GM23248 (cell line): ENCODE measurements around the gene SYNE2. TPM values are rescaled to one million over a fixed set of nuclear protein-coding genes. Genes with fewer than 3 reads are reported as not detected.

ENCODE experiments used
- DNase-seq: peaks from one replicate; pipeline ENCODE4 v3.0.0-alpha.2; 2015
- H2AFZ ChIP-seq: fragments of 200-600 bp; sonication (generic); 2 replicates; pipeline ENCODE4 v1.6.1; 2016; ENCODE audit warnings: antibody characterized with exemption
- H3F3A ChIP-seq: fragments of 200-600 bp; sonication (generic); 2 replicates; pipeline ENCODE4 v1.6.1; 2016; ENCODE audit warnings: mild to moderate bottlenecking, antibody characterized with exemption, mixed run types; ENCODE audit not compliant: insufficient read depth
- H3K27ac ChIP-seq: fragments of 200-600 bp; sonication (generic); 2 replicates; pipeline ENCODE4 v1.5.1; 2016; ENCODE audit warnings: mild to moderate bottlenecking
- H3K27me3 ChIP-seq: fragments of 200-600 bp; sonication (generic); replicated peaks from 2 replicates; pipeline ENCODE4 v1.6.1; 2016; ENCODE audit warnings: mild to moderate bottlenecking; ENCODE audit not compliant: insufficient read depth
- H3K36me3 ChIP-seq: fragments of 200-600 bp; sonication (generic); 2 replicates; pipeline ENCODE4 v1.6.1; 2016; ENCODE audit warnings: low read depth, mild to moderate bottlenecking
- H3K4me1 ChIP-seq: fragments of 200-600 bp; sonication (generic); 2 replicates; pipeline ENCODE4 v1.6.1; 2016; ENCODE audit warnings: mild to moderate bottlenecking; ENCODE audit not compliant: insufficient read depth
- H3K4me2 ChIP-seq: fragments of 200-600 bp; sonication (generic); one replicate; pipeline ENCODE4 v1.6.1; 2016; ENCODE audit warnings: mild to moderate bottlenecking; ENCODE audit not compliant: unreplicated experiment
- H3K4me3 ChIP-seq: fragments of 200-600 bp; sonication (generic); 2 replicates; pipeline ENCODE4 v1.5.1; 2016; ENCODE audit warnings: mild to moderate bottlenecking
- H3K79me2 ChIP-seq: fragments of 200-600 bp; sonication (generic); 2 replicates; pipeline ENCODE4 v1.6.1; 2016; ENCODE audit warnings: mild to moderate bottlenecking; ENCODE audit not compliant: insufficient read depth
- H3K9ac ChIP-seq: fragments of 200-600 bp; sonication (generic); 2 replicates; pipeline ENCODE4 v1.6.1; 2016; ENCODE audit warnings: mild to moderate bottlenecking
- H3K9me2 ChIP-seq: fragments of 200-600 bp; sonication (generic); 2 replicates; pipeline ENCODE4 v1.6.1; 2016; ENCODE audit warnings: mixed run types, mild to moderate bottlenecking, moderate library complexity; ENCODE audit not compliant: insufficient read depth
- H3K9me3 ChIP-seq: fragments of 200-600 bp; sonication (generic); one replicate; pipeline ENCODE4 v1.6.1; 2017; ENCODE audit warnings: low read depth
- H4K20me1 ChIP-seq: fragments of 200-600 bp; sonication (generic); 2 replicates; pipeline ENCODE4 v1.6.0; 2016; ENCODE audit not compliant: insufficient read depth
- EZH2 ChIP-seq: fragments of 200-600 bp; sonication (generic); IDR thresholded peaks from 2 replicates; pipeline ENCODE4 v1.6.1; 2018; ENCODE audit warnings: antibody characterized with exemption, mild to moderate bottlenecking; ENCODE audit not compliant: insufficient read depth, poor library complexity, severe bottlenecking
- EZH2phosphoT487 ChIP-seq: fragments of 200-600 bp; sonication (generic); IDR thresholded peaks from 2 replicates; pipeline ENCODE4 v1.6.1; 2018; ENCODE audit warnings: antibody characterized with exemption, moderate library complexity, mild to moderate bottlenecking, low read depth; ENCODE audit not compliant: insufficient read depth
- WGBS, 2 experiments: methylation state at CpG; one replicate each; pipeline ENCODE4 v1.1.6; 2015 to 2017; ENCODE audit warnings: low lambda C conversion rate in 2 of 2, low coverage in 1 of 2; ENCODE audit errors: missing lambda C conversion rate in 2 of 2; 5-methylcytosine and 5-hydroxymethylcytosine counted together
- in situ Hi-C: fragments of 300-500 bp; cut with MboI; formaldehyde crosslinking; loops from 2 replicates; pipeline ENCODE4 v1.15.0; 2020
- polyA plus RNA-seq: library from polyadenylated mRNA; unstranded; fragments of >200 nt; fragmentation: Nextera tagmentation; extraction: Ambion mirVana; gene quantifications from 2 replicates; pipeline ENCODE4 v1.2.1, GENCODE V29; 2016
- total RNA-seq: library from RNA; depleted of rRNA; stranded (reverse); fragments of >200 nt; shearing (Covaris generic); gene quantifications from 2 replicates; pipeline ENCODE4 v1.2.3, GENCODE V29; 2014

Gene SYNE2
- total and polyA plus RNA-seq, 2 experiments from 2014 or later, result 2.8 to 4.4 TPM

GRCh38 chr14:63899953-63900352 is 47.1 kb downstream of the SYNE2 start:
- in situ Hi-C loops, result no loop called here
- Histone ChIP-seq H3K9me2 (no peaks in the 10 kb centered on the region), H3F3A (peaks cover 13% of the 10 kb centered on the region; the same call in 1 of the 2 replicates), H4K20me1 (no peaks in the 10 kb centered on the region), H3K27ac (no peak overlapping the region), H2AFZ (no peak overlapping the region), H3K4me3 (no peak overlapping the region), H3K79me2 (no peaks in the 10 kb centered on the region), H3K9me3 (no peaks in the 10 kb centered on the region), H3K4me1 (peaks cover 20% of the 10 kb centered on the region), H3K4me2 (no peak overlapping the region), H3K9ac (no peak overlapping the region), H3K27me3 (no peaks in the 10 kb centered on the region), H3K36me3 (no peaks in the 10 kb centered on the region)
- no peak for TF ChIP-seq EZH2phosphoT487
- TF ChIP-seq EZH2, result no peak
- DNase-seq, result no peak
- 97 to 98% methylated on average over 2 of the region's 2 CpGs for whole genome bisulfite sequencing, 2 experiments

DNA sequence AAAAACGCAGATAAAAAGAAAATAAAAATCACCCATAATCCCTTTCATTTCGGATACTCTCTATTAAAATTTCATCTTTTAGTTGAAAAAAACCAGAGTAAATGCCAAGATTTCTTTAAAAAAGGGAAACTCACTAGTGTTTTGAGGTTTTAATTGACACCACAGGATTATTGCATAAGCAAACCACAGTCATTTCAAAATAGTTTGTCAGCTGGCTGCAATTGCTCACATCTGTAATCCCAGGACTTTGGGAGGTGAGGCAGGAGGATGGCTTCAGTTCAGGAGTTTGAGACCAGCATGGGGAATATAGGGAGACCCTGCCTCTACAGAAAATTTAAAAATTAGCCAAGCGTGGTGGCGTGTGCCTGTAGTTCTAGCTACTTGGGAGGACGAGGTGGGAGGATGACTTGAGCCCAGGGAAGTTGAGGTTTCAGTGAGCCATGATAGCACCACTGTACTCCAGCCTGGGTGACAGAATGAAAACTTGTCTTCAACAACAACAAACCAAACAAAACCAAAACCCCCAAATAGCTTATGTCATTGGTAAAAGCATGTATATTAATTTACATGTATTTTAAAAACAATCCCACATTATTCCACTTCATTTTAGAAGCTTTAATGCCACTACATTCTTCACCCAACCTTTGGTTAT is 48.8 kb downstream of the SYNE2 start:
- Histone ChIP-seq H3K4me1 (peaks cover 11% of the 10 kb centered on the region), H3K4me2 (no peak overlapping the region), H3K4me3 (no peak overlapping the region), H3K9me3 (no peaks in the 10 kb centered on the region), H3K27me3 (no peaks in the 10 kb centered on the region), H4K20me1 (no peaks in the 10 kb centered on the region), H3K9ac (no peak overlapping the region), H3K79me2 (no peaks in the 10 kb centered on the region), H3K9me2 (no peaks in the 10 kb centered on the region), H3F3A (peaks cover 4% of the 10 kb centered on the region; the same call in 1 of the 2 replicates), H3K36me3 (no peaks in the 10 kb centered on the region), H2AFZ (no peak overlapping the region), H3K27ac (no peak overlapping the region)
- peak; percentile 70 for DNase-seq
- TF ChIP-seq EZH2phosphoT487 (no peak), EZH2 (no peak)
- in situ Hi-C loops, result no loop called here
- WGBS, 2 experiments, result 75 to 86% methylated on average over 5 of the region's 5 CpGs

GRCh38 chr14:63902375-63902976 is 49.7 kb downstream of the SYNE2 start:
- no peaks in the 10 kb centered on the region for H3K9me2 ChIP-seq
- no peak overlapping the region for H2AFZ ChIP-seq
- H3K79me2 ChIP-seq, result no peaks in the 10 kb centered on the region
- H3K4me1 ChIP-seq, result peaks cover 7% of the 10 kb centered on the region; the same call in 1 of the 2 replicates
- no peaks in the 10 kb centered on the region for H3F3A ChIP-seq
- no peak overlapping the region for H3K9ac ChIP-seq
- no peaks in the 10 kb centered on the region for H3K9me3 ChIP-seq
- no peak for DNase-seq
- H3K36me3 ChIP-seq, result no peaks in the 10 kb centered on the region
- no peaks in the 10 kb centered on the region for H3K27me3 ChIP-seq
- TF ChIP-seq EZH2phosphoT487 (no peak), EZH2 (no peak)
- WGBS, 2 experiments, result 92% methylated on average over 7 of the region's 7 CpGs
- H3K4me3 ChIP-seq, result no peak overlapping the region
- no peak overlapping the region for H3K27ac ChIP-seq
- H3K4me2 ChIP-seq, result no peak overlapping the region
- in situ Hi-C loops, result no loop called here
- H4K20me1 ChIP-seq, result no peaks in the 10 kb centered on the region

- Histone ChIP-seq H3K4me3 (no peak overlapping the region), H3K27me3 (no peaks in the 10 kb centered on the region), H4K20me1 (no peaks in the 10 kb centered on the region), H3K79me2 (no peaks in the 10 kb centered on the region), H3K9me3 (no peaks in the 10 kb centered on the region), H2AFZ (no peak overlapping the region), H3K36me3 (no peaks in the 10 kb centered on the region), H3K9ac (no peak overlapping the region), H3K4me1 (peaks cover 21% of the 10 kb centered on the region), H3F3A (no peaks in the 10 kb centered on the region), H3K27ac (no peak overlapping the region), H3K4me2 (no peak overlapping the region), H3K9me2 (no peaks in the 10 kb centered on the region)
- 94 to 96% methylated on average over 2 of the region's 2 CpGs for WGBS, 2 experiments
- in situ Hi-C loops, result no loop called here
- DNase-seq, result no peak
- TF ChIP-seq EZH2, result no peak
- no peak for TF ChIP-seq EZH2phosphoT487
Observed at GRCh38 chr14:63904724-63905123, 51.9 kb downstream of the SYNE2 start.
